Lower leg skin (tissue), 4 donors: ENCODE data around the gene DYNC1I2. TPM values are rescaled to one million over a fixed set of nuclear protein-coding genes. Genes with fewer than 3 reads are reported as not detected.

ENCODE experiments used
- DNase-seq, 2 donors: peaks; one replicate each; pipeline ENCODE4 v3.0.0-alpha.2; 2019; ENCODE audit warnings: low spot score in 2 of 2
- H3K4me3 ChIP-seq: fragments of 200-600 bp; sonication (generic); 2 replicates; pipeline ENCODE4 v1.5.1; 2017; ENCODE audit warnings: mild to moderate bottlenecking, low read depth; ENCODE audit not compliant: poor library complexity, severe bottlenecking
- POLR2A ChIP-seq, 2 donors: fragments of 450-650 bp; IDR thresholded peaks; one replicate each; pipeline ENCODE4 v1.6.1; 2016 to 2017; ENCODE audit warnings: antibody characterized with exemption in 2 of 2, mild to moderate bottlenecking in 1 of 2, moderate library complexity in 1 of 2
- WGBS, 2 donors: methylation state at CpG; one replicate each; pipeline ENCODE4 v1.1.5; 2018; 5-methylcytosine and 5-hydroxymethylcytosine counted together
- intact Hi-C: fragments of 100-400 bp; cut with DNase I; formaldehyde crosslinking; loops from one replicate; pipeline ENCODE4 v1.15.0; 2023; ENCODE audit warnings: low total_unique reads
- total RNA-seq, 4 donors: library from RNA; depleted of rRNA; stranded (reverse); fragments of >200 nt; gene quantifications; one replicate each; pipeline ENCODE4 v1.1.0, GENCODE V29; 2016
- TF ChIP-seq, protein P1 (sequence below), 3 donors: fragments of 450-650 bp; IDR thresholded peaks; one replicate each; pipeline ENCODE4 v1.5.1; 2016; ENCODE audit warnings: antibody characterized with exemption in 3 of 3, mild to moderate bottlenecking in 3 of 3, moderate library complexity in 2 of 3

Gene DYNC1I2
- total RNA-seq, 4 donors from 2014 or later, result 74.8 to 87.8 (median 80.0) TPM

DNA sequence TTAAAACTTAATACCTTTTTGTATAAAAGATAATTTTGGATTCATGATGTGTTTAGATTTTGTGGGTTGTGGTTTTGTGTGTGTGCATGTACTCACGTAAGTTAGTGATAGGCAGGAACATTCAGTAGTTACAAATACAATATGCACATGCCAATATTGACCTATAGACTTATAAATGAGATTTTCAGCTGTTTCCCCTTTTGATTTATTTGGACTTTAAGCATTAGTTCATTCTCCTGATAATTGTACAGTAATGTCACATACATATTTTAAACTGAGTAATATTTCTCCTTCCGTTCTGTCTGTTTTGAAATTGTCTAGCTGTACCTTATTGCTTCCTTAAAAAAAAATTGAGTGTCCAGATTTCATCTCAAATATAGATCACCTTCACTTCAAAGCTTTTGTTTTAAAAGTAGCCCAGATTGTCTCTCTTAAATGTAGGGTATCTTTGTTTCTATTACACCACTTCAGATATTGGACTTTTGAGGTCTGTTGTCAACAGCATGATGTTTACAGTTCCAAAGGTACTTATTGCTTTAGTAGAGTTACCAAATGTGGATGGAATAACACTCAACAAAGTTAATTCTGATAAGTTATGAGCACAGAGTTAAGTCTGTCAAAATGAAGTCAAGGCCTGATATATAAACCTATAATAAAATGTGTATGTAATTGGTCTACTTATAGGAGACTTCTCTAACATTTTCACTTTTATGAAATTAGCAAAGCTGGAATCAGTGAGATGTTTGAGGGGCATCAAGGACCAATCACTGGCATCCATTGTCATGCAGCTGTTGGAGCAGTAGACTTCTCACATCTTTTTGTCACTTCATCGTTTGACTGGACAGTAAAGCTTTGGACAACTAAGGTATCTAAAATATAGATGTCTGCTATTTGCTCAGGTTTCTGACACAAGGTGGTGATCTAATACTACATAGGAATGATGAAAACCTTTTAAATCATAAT lies 42.0 kb downstream of the DYNC1I2 start:
- TF ChIP-seq, protein P1, sequence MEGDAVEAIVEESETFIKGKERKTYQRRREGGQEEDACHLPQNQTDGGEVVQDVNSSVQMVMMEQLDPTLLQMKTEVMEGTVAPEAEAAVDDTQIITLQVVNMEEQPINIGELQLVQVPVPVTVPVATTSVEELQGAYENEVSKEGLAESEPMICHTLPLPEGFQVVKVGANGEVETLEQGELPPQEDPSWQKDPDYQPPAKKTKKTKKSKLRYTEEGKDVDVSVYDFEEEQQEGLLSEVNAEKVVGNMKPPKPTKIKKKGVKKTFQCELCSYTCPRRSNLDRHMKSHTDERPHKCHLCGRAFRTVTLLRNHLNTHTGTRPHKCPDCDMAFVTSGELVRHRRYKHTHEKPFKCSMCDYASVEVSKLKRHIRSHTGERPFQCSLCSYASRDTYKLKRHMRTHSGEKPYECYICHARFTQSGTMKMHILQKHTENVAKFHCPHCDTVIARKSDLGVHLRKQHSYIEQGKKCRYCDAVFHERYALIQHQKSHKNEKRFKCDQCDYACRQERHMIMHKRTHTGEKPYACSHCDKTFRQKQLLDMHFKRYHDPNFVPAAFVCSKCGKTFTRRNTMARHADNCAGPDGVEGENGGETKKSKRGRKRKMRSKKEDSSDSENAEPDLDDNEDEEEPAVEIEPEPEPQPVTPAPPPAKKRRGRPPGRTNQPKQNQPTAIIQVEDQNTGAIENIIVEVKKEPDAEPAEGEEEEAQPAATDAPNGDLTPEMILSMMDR (IDR thresholded peaks at IDR 0.05), result no peak
- TF ChIP-seq POLR2A (IDR thresholded peaks at IDR 0.05), result no peak
- WGBS, 2 donors, result 77 to 86% methylated on average over 3 of the region's 3 CpGs
- H3K4me3 ChIP-seq, result no peak overlapping the region
- intact Hi-C loops, result no loop called here
- no peak for DNase-seq

DNA sequence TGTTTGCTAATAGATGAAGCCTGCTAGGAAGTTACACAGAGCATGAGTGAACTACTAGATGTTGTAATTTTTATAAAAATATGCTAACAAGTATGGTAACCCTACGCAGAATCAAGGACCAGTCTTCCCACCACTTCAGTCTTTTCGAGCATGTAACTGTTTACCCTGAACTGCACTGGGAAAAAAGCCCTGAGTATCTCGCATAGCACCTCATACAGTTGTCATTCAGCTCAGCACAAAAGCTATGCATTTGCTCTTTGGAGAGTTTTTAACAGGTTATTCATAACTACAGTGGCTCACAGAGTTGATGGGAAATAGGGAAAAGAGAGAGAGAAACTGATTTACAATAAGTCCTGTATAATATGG lies 42.7 kb downstream of the DYNC1I2 start:
- no peak for TF ChIP-seq POLR2A (IDR thresholded peaks at IDR 0.05)
- TF ChIP-seq, protein P1 (IDR thresholded peaks at IDR 0.05), result no peak
- no peak overlapping the region for H3K4me3 ChIP-seq
- no peak for DNase-seq
- intact Hi-C loops, result no loop called here
- WGBS, 2 donors, result 66 to 80% methylated on average over 3 of the region's 3 CpGs

DNA sequence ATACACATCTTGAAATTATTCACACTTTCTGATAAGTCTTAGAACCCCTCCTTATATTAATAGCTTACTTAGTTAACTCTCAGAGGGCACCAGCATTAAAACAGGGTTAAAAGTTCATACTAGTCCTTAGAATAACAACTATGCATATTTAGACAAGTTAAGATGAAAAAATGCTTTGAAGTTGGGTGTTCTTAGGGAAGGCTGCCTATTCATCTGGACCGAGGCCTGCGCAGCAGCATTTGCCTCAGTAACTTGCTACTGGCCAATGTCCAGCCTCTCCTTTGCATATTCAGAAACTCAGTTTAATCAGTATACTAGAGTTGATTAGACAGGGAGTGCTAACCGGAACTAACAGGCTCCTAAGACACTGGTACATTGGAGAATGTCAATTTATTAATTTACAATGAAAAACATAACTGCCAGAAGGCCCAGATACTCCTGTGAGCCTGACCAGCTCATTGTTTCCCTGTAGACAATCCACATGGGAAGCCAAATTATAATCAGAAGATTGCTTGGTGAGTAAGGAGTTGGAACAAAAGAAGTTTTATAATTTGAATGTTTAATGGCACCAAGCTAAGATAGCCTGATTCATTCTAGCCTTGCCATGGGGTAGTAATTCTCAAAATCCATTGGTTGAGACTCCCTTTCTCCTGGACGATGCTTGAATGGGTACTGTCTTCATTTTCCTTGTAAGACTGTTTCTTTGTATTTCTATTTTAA lies 48.9 kb downstream of the DYNC1I2 start:
- H3K4me3 ChIP-seq, result no peak overlapping the region
- WGBS, 2 donors, result 92% methylated on average over 4 of the region's 4 CpGs
- no peak for TF ChIP-seq POLR2A (IDR thresholded peaks at IDR 0.05)
- TF ChIP-seq, protein P1 (IDR thresholded peaks at IDR 0.05), result no peak
- no peak for DNase-seq
- intact Hi-C loops, result no loop called here

DNA sequence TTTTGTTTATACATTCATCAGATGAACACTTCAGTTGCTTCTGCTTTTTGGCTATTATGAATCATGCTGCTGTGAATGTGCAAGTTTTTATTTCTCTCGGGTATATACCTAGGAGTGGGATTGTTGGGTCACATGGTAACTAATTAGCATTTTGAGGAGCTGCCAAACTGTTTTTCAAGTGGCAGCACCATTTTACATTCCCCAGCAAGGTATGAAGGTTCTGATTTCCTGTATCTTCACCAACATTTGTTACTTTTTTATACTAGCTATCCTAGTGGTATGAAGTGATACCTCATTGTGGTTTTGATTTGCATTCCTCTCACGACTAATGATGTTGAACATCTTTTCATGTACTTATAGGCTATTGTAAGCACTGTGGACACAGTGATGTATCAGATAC lies 53.9 kb downstream of the DYNC1I2 start:
- DNase-seq, result no peak
- intact Hi-C loops, result no loop called here
- TF ChIP-seq POLR2A (IDR thresholded peaks at IDR 0.05), result no peak
- TF ChIP-seq, protein P1 (IDR thresholded peaks at IDR 0.05), result no peak
- WGBS, 2 donors, result 53 to 70% methylated on average over 2 of the region's 2 CpGs
- H3K4me3 ChIP-seq, result no peak overlapping the region

DNA sequence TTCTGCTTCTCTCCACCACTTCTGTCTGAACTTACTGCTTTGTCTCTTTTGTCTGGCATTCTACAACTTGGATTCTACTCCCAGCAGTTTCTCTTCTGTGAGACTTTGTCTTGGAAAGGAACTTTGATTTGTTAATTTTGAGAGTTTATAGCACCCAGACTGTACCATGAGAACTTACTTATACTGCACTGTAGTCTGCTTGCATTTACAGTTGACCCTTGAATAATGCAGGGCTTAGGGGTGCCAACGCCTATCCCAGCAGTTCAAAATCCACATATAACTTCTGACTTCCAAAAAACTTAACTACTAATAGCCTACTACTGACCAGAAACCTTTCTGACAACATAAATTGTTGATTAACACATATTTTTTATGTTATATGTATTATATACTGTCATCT lies 55.5 kb downstream of the DYNC1I2 start:
- no peak overlapping the region for H3K4me3 ChIP-seq
- WGBS, 2 donors, result 88 to 89% methylated on average over 1 of the region's 1 CpG
- DNase-seq, result no peak
- intact Hi-C loops, result no loop called here
- TF ChIP-seq POLR2A (IDR thresholded peaks at IDR 0.05), result no peak
- TF ChIP-seq, protein P1 (IDR thresholded peaks at IDR 0.05), result no peak
